Lower lobe of right lung (tissue), 2 donors: ENCODE results near the gene TSSK6. TPM values are rescaled to one million over a fixed set of nuclear protein-coding genes. Genes with fewer than 3 reads are reported as not detected.

ENCODE experiments used
- ATAC-seq, 2 donors: fragments of 200-7000 bp; cut with Tn5 transposase; one replicate each; pipeline ENCODE4 v1.9.1; 2020 to 2022; ENCODE audit warnings: mild to moderate bottlenecking in 2 of 2, moderate library complexity in 2 of 2
- DNase-seq: peaks from one replicate; pipeline ENCODE4 v3.0.0-alpha.2; 2020
- H3K27ac ChIP-seq: fragments of 200-600 bp; one replicate; pipeline ENCODE4 v1.8.0; 2022
- H3K27me3 ChIP-seq: fragments of 200-600 bp; one replicate; pipeline ENCODE4 v1.8.0; 2022; ENCODE audit warnings: low read depth
- H3K36me3 ChIP-seq: fragments of 200-600 bp; one replicate; pipeline ENCODE4 v1.8.0; 2022; ENCODE audit warnings: mild to moderate bottlenecking
- H3K4me1 ChIP-seq: fragments of 200-600 bp; one replicate; pipeline ENCODE4 v1.8.0; 2022
- H3K4me3 ChIP-seq: fragments of 200-600 bp; one replicate; pipeline ENCODE4 v1.8.0; 2022; ENCODE audit warnings: mild to moderate bottlenecking
- H3K9me3 ChIP-seq: fragments of 200-600 bp; one replicate; pipeline ENCODE4 v1.8.0; 2022
- CTCF ChIP-seq: fragments of 200-600 bp; IDR thresholded peaks from one replicate; pipeline ENCODE4 v1.8.0; 2022; ENCODE audit warnings: antibody characterized with exemption, mild to moderate bottlenecking
- intact Hi-C: fragments of 100-400 bp; cut with DNase I; formaldehyde crosslinking; loops from one replicate; pipeline ENCODE4 v1.11.0; 2022
- total RNA-seq: library from RNA; stranded (reverse); fragmentation: NEBNext Ultra II Directional; extraction: Animal tissue kit (Norgen Biotek cat#: 25700); gene quantifications from one replicate; pipeline ENCODE4 v1.2.1, GENCODE V29; 2021
- donor health status: DM: no; HTN: yes; CAD: no; lungs with severe emphysema.

The TSSK6 gene
- total RNA-seq, 1 donor from 2014 or later, result 2.9 TPM

DNA sequence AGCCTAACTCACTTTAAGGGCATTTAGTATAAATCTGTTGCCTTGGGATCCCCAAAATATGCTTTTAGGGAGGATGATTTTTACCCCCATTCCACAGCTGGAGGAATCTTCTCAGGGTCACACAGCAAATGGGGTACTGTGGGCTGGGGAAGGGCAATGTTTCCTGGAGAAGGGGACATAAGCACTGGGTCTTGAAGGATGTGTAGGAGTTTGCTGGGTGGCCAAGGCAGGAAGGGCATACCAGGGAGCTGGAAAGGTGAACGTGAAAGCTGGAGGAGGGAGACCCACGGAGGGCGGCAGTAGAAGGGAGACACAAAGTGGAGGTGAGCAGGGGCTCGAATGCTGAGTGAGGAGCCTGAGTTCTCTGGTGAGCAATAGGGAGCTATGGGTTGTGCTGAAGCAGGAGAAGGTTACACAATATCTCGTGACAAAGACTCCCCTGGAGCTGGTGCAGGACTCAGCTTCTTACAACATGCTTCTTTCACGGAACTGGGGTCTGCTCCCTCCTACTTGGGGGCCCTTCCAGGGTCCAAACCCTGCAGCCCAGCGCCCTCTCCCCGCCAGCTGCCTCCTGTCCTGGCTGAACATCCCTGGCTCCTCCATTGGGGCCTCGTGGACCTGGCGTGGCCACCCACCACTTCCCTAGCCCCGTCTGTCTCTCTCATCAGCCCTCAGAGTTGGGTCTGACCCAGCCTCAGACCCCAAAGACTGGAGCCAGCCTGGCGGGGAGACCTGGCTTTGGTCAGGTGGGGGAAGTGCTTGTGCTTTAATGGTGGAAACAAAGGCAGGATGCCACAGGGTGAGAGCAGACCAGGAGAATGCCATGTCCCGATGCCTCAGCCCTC, 33.8 kb upstream of the TSSK6 start:
- Histone ChIP-seq H3K27ac (no peak overlapping the region), H3K9me3 (no peaks in the 10 kb centered on the region), H3K4me1 (no peaks in the 10 kb centered on the region), H3K27me3 (peaks cover 32% of the 10 kb centered on the region), H3K4me3 (no peak overlapping the region), H3K36me3 (no peaks in the 10 kb centered on the region)
- ATAC-seq, result no peak
- intact Hi-C loops, result no loop called here
- no peak for DNase-seq
- TF ChIP-seq CTCF, result no peak

- DNase-seq (no peak), ATAC-seq (no peak)
- no peak for TF ChIP-seq CTCF
- H3K4me3 ChIP-seq, result no peak overlapping the region
- no peaks in the 10 kb centered on the region for H3K36me3 ChIP-seq
- intact Hi-C loops, result no loop called here
- H3K27me3 ChIP-seq, result peaks cover 44% of the 10 kb centered on the region
- H3K9me3 ChIP-seq, result no peaks in the 10 kb centered on the region
- no peaks in the 10 kb centered on the region for H3K4me1 ChIP-seq
- no peak overlapping the region for H3K27ac ChIP-seq
These were observed 32.5 kb upstream of the TSSK6 start for GRCh38 chr19:19547674-19548336.

DNA sequence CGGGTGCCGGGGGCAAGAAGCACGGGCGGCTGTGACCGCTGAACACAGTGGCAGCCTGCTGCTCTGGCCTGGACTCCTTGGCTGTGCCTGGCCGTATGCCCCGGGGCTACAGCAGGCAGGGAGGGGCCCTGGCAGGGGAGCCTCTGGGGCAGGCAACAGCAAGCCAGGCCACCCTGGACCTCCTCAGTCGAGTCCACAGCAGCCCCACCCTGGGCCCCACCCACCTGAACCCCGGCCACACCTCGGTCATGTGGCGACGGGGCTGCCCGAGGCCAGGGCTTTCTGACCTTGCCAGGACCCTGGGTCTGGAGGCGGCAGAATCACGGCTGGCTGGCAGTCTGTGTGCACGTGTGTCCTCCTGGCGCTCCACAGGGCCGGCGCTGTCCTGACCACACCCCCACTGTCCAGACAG, 31.4 kb upstream of the TSSK6 start:
- intact Hi-C loops, result no loop called here
- DNase-seq (no peak), ATAC-seq (no peak)
- no peak for TF ChIP-seq CTCF
- Histone ChIP-seq H3K4me3 (no peak overlapping the region), H3K36me3 (no peaks in the 10 kb centered on the region), H3K4me1 (no peaks in the 10 kb centered on the region), H3K9me3 (no peaks in the 10 kb centered on the region), H3K27ac (no peak overlapping the region), H3K27me3 (peaks cover 55% of the 10 kb centered on the region)

DNA sequence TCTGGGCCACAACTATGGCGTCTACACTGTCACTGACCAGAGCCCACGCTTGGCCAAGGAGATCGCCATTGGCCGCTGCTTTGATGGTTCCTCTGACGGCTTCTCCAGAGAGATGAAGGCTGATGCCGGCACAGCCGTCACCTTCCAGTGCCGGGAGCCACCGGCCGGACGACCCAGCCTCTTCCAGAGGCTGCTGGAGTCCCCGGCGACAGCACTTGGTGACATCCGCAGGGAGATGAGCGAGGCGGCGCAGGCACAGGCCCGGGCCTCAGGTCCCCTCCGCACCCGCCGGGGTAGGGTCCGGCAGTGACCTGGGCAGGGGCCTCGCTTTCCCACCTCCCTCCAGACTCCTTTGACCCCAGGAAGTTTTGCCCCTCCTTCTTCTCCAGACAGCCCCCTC, 30.4 kb upstream of the TSSK6 start:
- Histone ChIP-seq H3K4me3 (no peak overlapping the region), H3K27ac (no peak overlapping the region), H3K4me1 (peaks cover 8% of the 10 kb centered on the region), H3K36me3 (no peaks in the 10 kb centered on the region), H3K9me3 (no peaks in the 10 kb centered on the region), H3K27me3 (peaks cover 65% of the 10 kb centered on the region)
- no peak for TF ChIP-seq CTCF
- DNase-seq (no peak), ATAC-seq (no peak)
- intact Hi-C loops, result no loop called here

GRCh38 chr19:19544954-19545591, 29.7 kb upstream of the TSSK6 start:
- Histone ChIP-seq H3K4me3 (no peak overlapping the region), H3K27me3 (peaks cover 65% of the 10 kb centered on the region), H3K4me1 (peaks cover 11% of the 10 kb centered on the region), H3K36me3 (no peaks in the 10 kb centered on the region), H3K9me3 (no peaks in the 10 kb centered on the region), H3K27ac (no peak overlapping the region)
- intact Hi-C loops, result no loop called here
- ATAC-seq (no peak), DNase-seq (no peak)
- TF ChIP-seq CTCF, result no peak
